Measurements from ENCODE around the gene PEX11B. TPM values are rescaled to one million over a fixed set of nuclear protein-coding genes. Genes with fewer than 3 reads are reported as not detected.

The PEX11B gene
- polyA plus RNA-seq, 3 donors, result 12.0 to 38.2 (median 37.9) TPM

DNA sequence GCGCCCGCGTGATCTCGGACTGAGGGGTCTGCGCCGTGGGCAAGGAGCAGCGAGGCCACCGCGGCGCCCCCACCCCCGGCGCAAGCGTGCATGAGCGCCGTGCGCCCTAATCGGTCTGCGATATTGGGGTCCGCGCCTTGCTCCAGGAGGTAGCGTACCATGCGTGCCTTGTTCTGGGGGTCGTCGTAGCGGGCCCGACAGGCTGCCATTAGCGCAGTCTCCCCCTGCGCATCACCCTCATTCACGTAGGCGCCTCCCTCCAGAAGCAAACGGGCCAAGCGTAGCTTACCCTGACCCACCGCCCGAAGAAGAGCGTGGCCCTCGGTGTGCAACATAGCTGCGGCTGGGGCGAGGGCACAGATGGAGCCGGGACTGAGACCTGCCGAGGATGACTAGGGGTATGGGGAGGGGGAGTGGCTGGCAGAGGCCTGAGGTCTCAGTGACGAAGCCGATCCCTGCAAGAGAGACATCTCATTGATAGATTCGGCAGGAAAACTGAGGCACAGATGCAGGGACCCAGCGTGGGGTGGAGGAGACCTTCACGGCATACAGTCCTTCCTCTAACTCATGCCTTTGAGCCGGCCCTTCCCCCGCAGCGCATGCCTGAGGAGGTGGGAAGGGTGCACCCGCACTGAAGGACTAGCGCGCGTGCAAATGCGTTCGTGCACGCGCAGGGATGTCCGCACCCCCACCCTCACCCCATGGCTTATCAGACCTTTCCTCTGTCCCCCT lies 43.1 kb upstream of the PEX11B start:
- peaks cover 69 to 80% of the 10 kb centered on the region in 2 donors for H3K4me1 ChIP-seq (ENCODE audit: control insufficient read depth in 1 of 2, insufficient read depth in 2 of 2, low read length in 2 of 2)
- no peaks in the 10 kb centered on the region for H3K9me3 ChIP-seq (replicated peaks in 1 of 2; ENCODE audit: control insufficient read depth in 1 of 2, insufficient read depth in 1 of 2, low read length in 2 of 2)
- peaks cover 12% of the 10 kb centered on the region for H3K79me2 ChIP-seq (ENCODE audit: insufficient read depth, low read length)
- Mint-ChIP-seq H3K4me1 (peaks cover 74% of the 10 kb centered on the region), H3K27ac (peak overlapping the region in 2 of 7 donors; percentile 15 to 50), H3K36me3 (peaks cover 1 to 3% of the 10 kb centered on the region in 2 donors), H3K4me3 (peak overlapping the region; percentile 91 to 97), H3K9me3 (peaks cover 0 to 8% (median 0%) of the 10 kb centered on the region in 7 donors), H3K27me3 (ENCODE audit: low read depth in 3 of 3) (peaks cover 30 to 37% (median 31%) of the 10 kb centered on the region in 3 donors)
- 0% methylated on average over 36 of the region's 57 CpGs for WGBS (ENCODE audit: insufficient coverage)
- no peak overlapping the region for H3K27ac ChIP-seq (ENCODE audit: low read depth in 1 of 2, low read length in 2 of 2)
- peak overlapping the region; percentile 91 for H3K4me2 ChIP-seq (replicated peaks; ENCODE audit: extremely low read depth, low read length, poor library complexity, severe bottlenecking)
- no peaks in the 10 kb centered on the region for H3K36me3 ChIP-seq (replicated peaks in 1 of 2; ENCODE audit: control insufficient read depth in 1 of 2, insufficient read depth in 2 of 2, low read length in 2 of 2)
- peak overlapping the region; percentile 90 for H2AFZ ChIP-seq (ENCODE audit: insufficient read depth, low read depth, low read length, poor library complexity, severe bottlenecking)
- peaks cover 3% of the 10 kb centered on the region for H4K20me1 ChIP-seq (ENCODE audit: insufficient read depth, low read length)
- peak overlapping the region; percentile 44 for H3K9ac ChIP-seq (ENCODE audit: insufficient read depth, low read length, poor library complexity, severe bottlenecking)
- intact Hi-C loops (cut with micrococcal nuclease), result loop anchor here (2.0 to 10.0 kb wide), 4 partner anchors 31 to 97 kb away; partner anchors contain the start of genes PEX11B (in 1 of the 2) and TXNIP (in 1 of the 2)
- TF ChIP-seq, protein P1, sequence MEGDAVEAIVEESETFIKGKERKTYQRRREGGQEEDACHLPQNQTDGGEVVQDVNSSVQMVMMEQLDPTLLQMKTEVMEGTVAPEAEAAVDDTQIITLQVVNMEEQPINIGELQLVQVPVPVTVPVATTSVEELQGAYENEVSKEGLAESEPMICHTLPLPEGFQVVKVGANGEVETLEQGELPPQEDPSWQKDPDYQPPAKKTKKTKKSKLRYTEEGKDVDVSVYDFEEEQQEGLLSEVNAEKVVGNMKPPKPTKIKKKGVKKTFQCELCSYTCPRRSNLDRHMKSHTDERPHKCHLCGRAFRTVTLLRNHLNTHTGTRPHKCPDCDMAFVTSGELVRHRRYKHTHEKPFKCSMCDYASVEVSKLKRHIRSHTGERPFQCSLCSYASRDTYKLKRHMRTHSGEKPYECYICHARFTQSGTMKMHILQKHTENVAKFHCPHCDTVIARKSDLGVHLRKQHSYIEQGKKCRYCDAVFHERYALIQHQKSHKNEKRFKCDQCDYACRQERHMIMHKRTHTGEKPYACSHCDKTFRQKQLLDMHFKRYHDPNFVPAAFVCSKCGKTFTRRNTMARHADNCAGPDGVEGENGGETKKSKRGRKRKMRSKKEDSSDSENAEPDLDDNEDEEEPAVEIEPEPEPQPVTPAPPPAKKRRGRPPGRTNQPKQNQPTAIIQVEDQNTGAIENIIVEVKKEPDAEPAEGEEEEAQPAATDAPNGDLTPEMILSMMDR (IDR thresholded peaks at IDR 0.05), result no peak
- peak in 2 of 3 donors; percentile 23 to 37 for DNase-seq
- peak overlapping the region; percentile 53 to 87 (median 71) for H3K4me3 ChIP-seq (replicated peaks in 1 of 3; ENCODE audit: low read depth in 2 of 3, low read length in 3 of 3)
- H3K27me3 ChIP-seq (ENCODE audit: control insufficient read depth in 2 of 2, insufficient read depth in 2 of 2, low read length in 2 of 2), result peaks cover 6 to 31% of the 10 kb centered on the region in 2 donors

DNA sequence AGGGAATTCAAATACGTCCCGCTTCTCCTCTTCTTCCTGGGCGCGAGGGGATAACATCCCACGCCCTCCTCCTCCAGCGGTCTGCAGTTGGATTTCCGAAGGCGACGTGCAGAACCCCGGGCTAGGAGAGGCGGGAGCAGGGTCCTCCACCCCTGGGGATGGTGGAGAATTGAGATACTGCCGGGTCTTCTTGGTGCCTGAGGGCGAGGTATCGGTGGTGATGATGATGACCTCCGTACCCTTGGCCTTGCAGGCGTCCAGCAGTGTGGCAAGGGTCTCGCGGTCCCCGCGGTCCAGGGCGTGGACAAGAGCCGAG lies 42.5 kb upstream of the PEX11B start:
- peak overlapping the region; percentile 91 for H3K4me2 ChIP-seq (replicated peaks; ENCODE audit: extremely low read depth, low read length, poor library complexity, severe bottlenecking)
- H3K9me3 Mint-ChIP-seq, result peaks cover 0 to 8% (median 0%) of the 10 kb centered on the region in 7 donors
- H3K9me3 ChIP-seq (replicated peaks in 1 of 2; ENCODE audit: control insufficient read depth in 1 of 2, insufficient read depth in 1 of 2, low read length in 2 of 2), result no peaks in the 10 kb centered on the region
- peak overlapping the region; percentile 91 to 97 for H3K4me3 Mint-ChIP-seq
- H3K79me2 ChIP-seq (ENCODE audit: insufficient read depth, low read length), result peaks cover 17% of the 10 kb centered on the region
- H3K4me1 Mint-ChIP-seq, result peaks cover 79% of the 10 kb centered on the region
- H3K27me3 Mint-ChIP-seq (ENCODE audit: low read depth in 3 of 3), result peaks cover 30 to 37% (median 31%) of the 10 kb centered on the region in 3 donors
- WGBS (ENCODE audit: insufficient coverage), result 3% methylated on average over 11 of the region's 22 CpGs
- DNase-seq, result no peak
- peaks cover 6 to 31% of the 10 kb centered on the region in 2 donors for H3K27me3 ChIP-seq (ENCODE audit: control insufficient read depth in 2 of 2, insufficient read depth in 2 of 2, low read length in 2 of 2)
- H3K36me3 ChIP-seq (replicated peaks in 1 of 2; ENCODE audit: control insufficient read depth in 1 of 2, insufficient read depth in 2 of 2, low read length in 2 of 2), result no peaks in the 10 kb centered on the region
- peak overlapping the region in 3 of 7 donors; percentile 30 to 66 (median 50) for H3K27ac Mint-ChIP-seq
- TF ChIP-seq, protein P1 (IDR thresholded peaks at IDR 0.05), result no peak
- intact Hi-C loops (cut with micrococcal nuclease), result loop anchor here (5.0 to 10.0 kb wide), 3 partner anchors 36 to 96 kb away; partner anchors contain the start of genes PEX11B (in 1 of the 2) and TXNIP (in 1 of the 2)
- peak overlapping the region; percentile 44 for H3K9ac ChIP-seq (ENCODE audit: insufficient read depth, low read length, poor library complexity, severe bottlenecking)
- H3K27ac ChIP-seq (ENCODE audit: low read depth in 1 of 2, low read length in 2 of 2), result no peak overlapping the region
- H3K36me3 Mint-ChIP-seq, result peaks cover 1 to 3% of the 10 kb centered on the region in 2 donors
- H4K20me1 ChIP-seq (ENCODE audit: insufficient read depth, low read length), result peaks cover 3% of the 10 kb centered on the region
- H3K4me3 ChIP-seq (replicated peaks in 1 of 3; ENCODE audit: low read depth in 2 of 3, low read length in 3 of 3), result peak overlapping the region; percentile 53 to 87 (median 71)
- H2AFZ ChIP-seq (ENCODE audit: insufficient read depth, low read depth, low read length, poor library complexity, severe bottlenecking), result peak overlapping the region; percentile 90
- H3K4me1 ChIP-seq (ENCODE audit: control insufficient read depth in 1 of 2, insufficient read depth in 2 of 2, low read length in 2 of 2), result peaks cover 73 to 85% of the 10 kb centered on the region in 2 donors

Data from CD14-positive monocyte (primary cell).